OCI-LY7 (cell line): Measurements from ENCODE around the gene SCT. TPM values are rescaled to one million over a fixed set of nuclear protein-coding genes. Genes with fewer than 3 reads are reported as not detected.

ENCODE experiments used
- BruUV-seq: library from RNA; stranded (reverse); fragments of 400-500 nt; replicated peaks from 2 replicates; lab custom pipeline; 2021; lab: Mats Ljungman, UMichigan
- CTCF ChIA-PET: fragments of 300-600 bp; sonication (Branson Sonifier 250); formaldehyde crosslinking; loops from one replicate; lab custom pipeline; 2022; ENCODE audit warnings: antibody characterized with exemption; ENCODE audit not compliant: unreplicated experiment; lab: Charles Lee
- POLR2A ChIA-PET: fragments of 300-600 bp; sonication (Branson Sonifier 250); formaldehyde crosslinking; loops from one replicate; lab custom pipeline; 2022; ENCODE audit warnings: antibody characterized with exemption; lab: Charles Lee
- DNase-seq: peaks from one replicate; pipeline ENCODE4 v3.0.0-alpha.2; 2015; ENCODE audit warnings: low spot score
- H2AFZ ChIP-seq: fragments of 200-600 bp; sonication (generic), shearing (Covaris generic); 2 replicates; pipeline ENCODE4 v1.6.1; 2014; ENCODE audit warnings: mild to moderate bottlenecking, antibody characterized with exemption, low read length, moderate library complexity
- H3K27ac ChIP-seq: fragments of 200-600 bp; sonication (generic); 2 replicates; pipeline ENCODE4 v1.5.1; 2014; ENCODE audit warnings: mixed run types, low read depth, mild to moderate bottlenecking, moderate library complexity, low read length, inconsistent platforms; ENCODE audit not compliant: poor library complexity, severe bottlenecking
- H3K36me3 ChIP-seq: fragments of 200-600 bp; sonication (generic); 2 replicates; pipeline ENCODE4 v1.6.1; 2014; ENCODE audit warnings: mild to moderate bottlenecking, antibody characterized with exemption, low read length, moderate library complexity, mixed read lengths; ENCODE audit not compliant: insufficient read depth
- H3K4me1 ChIP-seq: fragments of 200-600 bp; sonication (generic); 2 replicates; pipeline ENCODE4 v1.5.1; 2014; ENCODE audit warnings: mild to moderate bottlenecking, low read length; ENCODE audit not compliant: insufficient read depth, poor library complexity, severe bottlenecking
- H3K4me2 ChIP-seq: fragments of 200-600 bp; sonication (generic); 2 replicates; pipeline ENCODE4 v1.6.1; 2014; ENCODE audit warnings: mild to moderate bottlenecking, low read length
- H3K4me3 ChIP-seq: fragments of 200-600 bp; sonication (generic); 2 replicates; pipeline ENCODE4 v1.5.1; 2014; ENCODE audit warnings: mild to moderate bottlenecking, low read depth, low read length; ENCODE audit not compliant: poor library complexity, severe bottlenecking
- H3K79me2 ChIP-seq: fragments of 200-600 bp; sonication (generic); 2 replicates; pipeline ENCODE4 v1.6.1; 2016; ENCODE audit warnings: low read depth, mild to moderate bottlenecking, low read length, moderate library complexity, mixed read lengths; ENCODE audit not compliant: insufficient read depth
- H3K9me2 ChIP-seq: fragments of 200-600 bp; sonication (generic); 2 replicates; pipeline ENCODE4 v1.6.1; 2016; ENCODE audit warnings: mild to moderate bottlenecking, low read length, mixed read lengths; ENCODE audit not compliant: insufficient read depth
- H3K9me3 ChIP-seq: fragments of 200-600 bp; sonication (generic); 2 replicates; pipeline ENCODE4 v1.6.1; 2014; ENCODE audit warnings: mild to moderate bottlenecking, mixed run types, low read length, mixed read lengths
- H4K20me1 ChIP-seq: fragments of 200-600 bp; sonication (generic); 2 replicates; pipeline ENCODE4 v1.6.1; 2014; ENCODE audit warnings: mild to moderate bottlenecking, antibody characterized with exemption, low read length, moderate library complexity, mixed read lengths; ENCODE audit not compliant: insufficient read depth
- EZH2phosphoT487 ChIP-seq: fragments of 200-600 bp; sonication (generic); IDR thresholded peaks from 2 replicates; pipeline ENCODE4 v1.6.1; 2018; ENCODE audit warnings: low read depth, borderline replicate concordance, mild to moderate bottlenecking, mixed run types, antibody characterized with exemption, low read length, moderate library complexity, mixed read lengths
- intact Hi-C: fragments of 100-400 bp; cut with micrococcal nuclease; formaldehyde crosslinking; loops from one replicate; pipeline ENCODE4 v1.10.0; 2022; ENCODE audit not compliant: unreplicated experiment
- total RNA-seq, 2 experiments: library from RNA; depleted of rRNA in 1 of 2; stranded (reverse); fragments of >200 nt in 1 of 2; shearing (Covaris generic) in 1 of 2; gene quantifications; 2 replicates each; pipeline ENCODE4 v1.2.3, GENCODE V29; 2014 to 2022
- TF ChIP-seq, protein P1 (sequence below): fragments of 200-600 bp; sonication (generic); conservative IDR thresholded peaks from 2 replicates; pipeline ENCODE4 v1.5.1; 2014; ENCODE audit warnings: mild to moderate bottlenecking, antibody characterized with exemption, low read length, moderate library complexity, mixed read lengths

Gene SCT
- total RNA-seq, 2 experiments from 2014 or later: not detected

DNA sequence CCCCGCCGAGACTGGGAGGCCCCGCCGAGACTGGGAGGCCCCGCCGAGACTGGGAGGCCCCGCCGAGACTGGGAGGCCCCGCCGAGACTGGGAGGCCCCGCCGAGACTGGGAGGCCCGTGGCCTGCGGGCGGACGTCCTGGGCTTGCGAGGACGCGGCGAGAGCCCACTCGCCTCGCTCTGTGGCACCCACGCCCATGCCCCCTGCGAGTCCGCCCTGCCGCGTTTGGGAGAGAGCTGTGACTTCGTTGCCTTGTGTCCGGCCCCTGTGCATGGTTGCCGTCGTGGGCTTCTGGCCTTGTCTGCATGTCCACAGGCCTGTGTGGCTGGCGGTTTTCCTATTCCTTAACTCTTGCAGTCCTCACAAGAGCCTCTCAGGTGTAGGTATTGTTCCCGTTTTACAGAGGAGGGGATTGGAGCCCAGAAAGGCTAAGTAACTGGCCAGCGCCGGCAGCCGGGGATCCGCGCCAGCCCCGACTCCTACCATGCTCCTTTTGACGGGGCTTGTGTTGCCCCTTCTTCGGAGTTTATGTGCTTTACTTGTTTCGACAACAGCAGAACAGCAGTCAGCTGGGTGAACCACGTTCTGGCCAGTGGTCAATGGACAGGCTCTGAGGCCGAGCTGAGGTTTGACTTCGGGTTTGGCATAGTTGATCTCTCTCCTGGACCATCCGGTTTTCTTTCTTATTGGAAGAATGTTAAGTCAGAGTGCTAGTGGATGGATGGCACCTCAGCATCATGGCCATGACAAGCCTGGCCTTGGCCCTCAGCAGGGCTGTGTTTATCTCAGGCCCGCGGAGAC is 50.0 kb downstream of the SCT start:
- DNase-seq: no peak
- TF ChIP-seq, protein P1, sequence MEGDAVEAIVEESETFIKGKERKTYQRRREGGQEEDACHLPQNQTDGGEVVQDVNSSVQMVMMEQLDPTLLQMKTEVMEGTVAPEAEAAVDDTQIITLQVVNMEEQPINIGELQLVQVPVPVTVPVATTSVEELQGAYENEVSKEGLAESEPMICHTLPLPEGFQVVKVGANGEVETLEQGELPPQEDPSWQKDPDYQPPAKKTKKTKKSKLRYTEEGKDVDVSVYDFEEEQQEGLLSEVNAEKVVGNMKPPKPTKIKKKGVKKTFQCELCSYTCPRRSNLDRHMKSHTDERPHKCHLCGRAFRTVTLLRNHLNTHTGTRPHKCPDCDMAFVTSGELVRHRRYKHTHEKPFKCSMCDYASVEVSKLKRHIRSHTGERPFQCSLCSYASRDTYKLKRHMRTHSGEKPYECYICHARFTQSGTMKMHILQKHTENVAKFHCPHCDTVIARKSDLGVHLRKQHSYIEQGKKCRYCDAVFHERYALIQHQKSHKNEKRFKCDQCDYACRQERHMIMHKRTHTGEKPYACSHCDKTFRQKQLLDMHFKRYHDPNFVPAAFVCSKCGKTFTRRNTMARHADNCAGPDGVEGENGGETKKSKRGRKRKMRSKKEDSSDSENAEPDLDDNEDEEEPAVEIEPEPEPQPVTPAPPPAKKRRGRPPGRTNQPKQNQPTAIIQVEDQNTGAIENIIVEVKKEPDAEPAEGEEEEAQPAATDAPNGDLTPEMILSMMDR: no peak
- TF ChIP-seq EZH2phosphoT487: no peak
- no peak overlapping the region for H2AFZ ChIP-seq
- H3K9me3 ChIP-seq: no peaks in the 10 kb centered on the region
- H3K4me3 ChIP-seq: peak overlapping the region; percentile 100
- POLR2A ChIA-PET: no interaction called here
- CTCF ChIA-PET: no interaction called here
- H4K20me1 ChIP-seq: peaks cover 29% of the 10 kb centered on the region
- no peaks in the 10 kb centered on the region for H3K9me2 ChIP-seq
- H3K27ac ChIP-seq: peak overlapping the region; percentile 22
- H3K36me3 ChIP-seq: peaks cover 27% of the 10 kb centered on the region
- peak overlapping the region; percentile 95 for H3K4me2 ChIP-seq
- H3K79me2 ChIP-seq: peaks cover 53% of the 10 kb centered on the region
- intact Hi-C loops: loop anchor here (5.0 kb wide), 2 partner anchors 40 to 230 kb away; partner anchors contain the start of genes IRF7, PIDD1 and RPLP2
- BruUV-seq: TSS peak; percentile 64
- peaks cover 38% of the 10 kb centered on the region for H3K4me1 ChIP-seq

Other genes with a start within 250 kb of the SCT start
- not detected in 2 replicates for gene PKP3, start 233.0 kb downstream of the SCT start, total RNA-seq (2014; rRNA removed; shearing (Covaris generic))
- gene PKP3, start 233.0 kb downstream of the SCT start, total RNA-seq (2022): not detected in 2 replicates
- gene SIGIRR, start 212.2 kb downstream of the SCT start, total RNA-seq (2014; rRNA removed; shearing (Covaris generic)): 36.9 and 57.2 TPM in 2 replicates
- gene SIGIRR, start 212.2 kb downstream of the SCT start, total RNA-seq (2022): 25.3 and 29.2 TPM in 2 replicates
- 22.2 and 25.7 TPM in 2 replicates for gene ANO9, start 185.2 kb downstream of the SCT start, total RNA-seq (2014; rRNA removed; shearing (Covaris generic))
- 27.6 and 28.2 TPM in 2 replicates for gene ANO9, start 185.2 kb downstream of the SCT start, total RNA-seq (2022)
- 19.6 and 27.8 TPM in 2 replicates for gene PTDSS2, start 176.9 kb downstream of the SCT start, total RNA-seq (2014; rRNA removed; shearing (Covaris generic))
- 30.3 and 32.7 TPM in 2 replicates for gene PTDSS2, start 176.9 kb downstream of the SCT start, total RNA-seq (2022)
- 57.1 and 65.7 TPM in 2 replicates for gene RNH1, start 119.9 kb downstream of the SCT start, total RNA-seq (2014; rRNA removed; shearing (Covaris generic))
- gene RNH1, start 119.9 kb downstream of the SCT start, total RNA-seq (2022): 48.8 and 65.5 TPM in 2 replicates
- 53.0 and 67.8 TPM in 2 replicates for gene HRAS, start 91.6 kb downstream of the SCT start, total RNA-seq (2014; rRNA removed; shearing (Covaris generic))
- gene HRAS, start 91.6 kb downstream of the SCT start, total RNA-seq (2022): 40.1 and 46.9 TPM in 2 replicates
- 1.2 and 1.6 TPM in 2 replicates for gene LRRC56, start 89.7 kb downstream of the SCT start, total RNA-seq (2014; rRNA removed; shearing (Covaris generic))
- 1.5 and 2.5 TPM in 2 replicates for gene LRRC56, start 89.7 kb downstream of the SCT start, total RNA-seq (2022)
- gene LMNTD2, start 66.4 kb downstream of the SCT start, total RNA-seq (2014; rRNA removed; shearing (Covaris generic)): 4.7 and 7.5 TPM in 2 replicates
- 16.9 and 17.7 TPM in 2 replicates for gene LMNTD2, start 66.4 kb downstream of the SCT start, total RNA-seq (2022)
- gene RASSF7, start 66.2 kb downstream of the SCT start, total RNA-seq (2014; rRNA removed; shearing (Covaris generic)): 18.0 and 22.1 TPM in 2 replicates
- gene RASSF7, start 66.2 kb downstream of the SCT start, total RNA-seq (2022): 11.8 and 15.1 TPM in 2 replicates
- 23.3 and 25.6 TPM in 2 replicates for gene PHRF1, start 50.7 kb downstream of the SCT start, total RNA-seq (2014; rRNA removed; shearing (Covaris generic))
- 43.8 and 45.4 TPM in 2 replicates for gene PHRF1, start 50.7 kb downstream of the SCT start, total RNA-seq (2022)
- 18.7 and 20.9 TPM in 2 replicates for gene IRF7, start 11.2 kb downstream of the SCT start, total RNA-seq (2014; rRNA removed; shearing (Covaris generic))
- gene IRF7, start 11.2 kb downstream of the SCT start, total RNA-seq (2022): 15.8 and 16.6 TPM in 2 replicates
- gene CDHR5, start 2.2 kb downstream of the SCT start, total RNA-seq (2014; rRNA removed; shearing (Covaris generic)): not detected in 2 replicates
- gene CDHR5, start 2.2 kb downstream of the SCT start, total RNA-seq (2022): not detected in 2 replicates
- gene DRD4, start 10.1 kb upstream of the SCT start, total RNA-seq (2014; rRNA removed; shearing (Covaris generic)): 0.16 and 2.2 TPM in 2 replicates
- 3.1 and 3.5 TPM in 2 replicates for gene DRD4, start 10.1 kb upstream of the SCT start, total RNA-seq (2022)
- 35.6 and 42.7 TPM in 2 replicates for gene DEAF1, start 68.0 kb upstream of the SCT start, total RNA-seq (2014; rRNA removed; shearing (Covaris generic))
- gene DEAF1, start 68.0 kb upstream of the SCT start, total RNA-seq (2022): 63.0 and 66.2 TPM in 2 replicates
- gene TMEM80, start 68.6 kb upstream of the SCT start, total RNA-seq (2014; rRNA removed; shearing (Covaris generic)): 52.8 and 56.8 TPM in 2 replicates
- 51.6 and 52.7 TPM in 2 replicates for gene TMEM80, start 68.6 kb upstream of the SCT start, total RNA-seq (2022)
- 3.8 and 4.8 TPM in 2 replicates for gene EPS8L2, start 79.0 kb upstream of the SCT start, total RNA-seq (2014; rRNA removed; shearing (Covaris generic))
- 7.1 and 9.3 TPM in 2 replicates for gene EPS8L2, start 79.0 kb upstream of the SCT start, total RNA-seq (2022)
- 209 and 226 TPM in 2 replicates for gene TALDO1, start 120.3 kb upstream of the SCT start, total RNA-seq (2014; rRNA removed; shearing (Covaris generic))
- gene TALDO1, start 120.3 kb upstream of the SCT start, total RNA-seq (2022): 172 and 195 TPM in 2 replicates
- gene GATD1, start 150.3 kb upstream of the SCT start, total RNA-seq (2014; rRNA removed; shearing (Covaris generic)): 73.3 and 109 TPM in 2 replicates
- 117 and 141 TPM in 2 replicates for gene GATD1, start 150.3 kb upstream of the SCT start, total RNA-seq (2022)
- 17.5 and 17.6 TPM in 2 replicates for gene CEND1, start 162.9 kb upstream of the SCT start, total RNA-seq (2014; rRNA removed; shearing (Covaris generic))
- 25.6 and 32.5 TPM in 2 replicates for gene CEND1, start 162.9 kb upstream of the SCT start, total RNA-seq (2022)
- gene SLC25A22, start 171.1 kb upstream of the SCT start, total RNA-seq (2014; rRNA removed; shearing (Covaris generic)): 22.7 and 30.8 TPM in 2 replicates
- gene SLC25A22, start 171.1 kb upstream of the SCT start, total RNA-seq (2022): 46.2 and 50.9 TPM in 2 replicates
- gene PIDD1, start 178.1 kb upstream of the SCT start, total RNA-seq (2014; rRNA removed; shearing (Covaris generic)): 31.2 and 33.6 TPM in 2 replicates
- 47.7 and 49.1 TPM in 2 replicates for gene PIDD1, start 178.1 kb upstream of the SCT start, total RNA-seq (2022)
- gene RPLP2, start 182.8 kb upstream of the SCT start, total RNA-seq (2014; rRNA removed; shearing (Covaris generic)): 1,564 and 1,687 TPM in 2 replicates
- gene RPLP2, start 182.8 kb upstream of the SCT start, total RNA-seq (2022): 3,121 and 3,147 TPM in 2 replicates
- 15.1 and 19.8 TPM in 2 replicates for gene PNPLA2, start 191.7 kb upstream of the SCT start, total RNA-seq (2014; rRNA removed; shearing (Covaris generic))
- gene PNPLA2, start 191.7 kb upstream of the SCT start, total RNA-seq (2022): 41.2 and 57.5 TPM in 2 replicates
- 2.2 and 2.8 TPM in 2 replicates for gene CRACR2B, start 200.7 kb upstream of the SCT start, total RNA-seq (2014; rRNA removed; shearing (Covaris generic))
- gene CRACR2B, start 200.7 kb upstream of the SCT start, total RNA-seq (2022): 20.1 and 21.0 TPM in 2 replicates
- gene CD151, start 205.8 kb upstream of the SCT start, total RNA-seq (2014; rRNA removed; shearing (Covaris generic)): 0.28 TPM in 1 of 2 replicates, not detected in the other
- gene CD151, start 205.8 kb upstream of the SCT start, total RNA-seq (2022): 0.84 and 1.0 TPM in 2 replicates
- gene POLR2L, start 215.3 kb upstream of the SCT start, total RNA-seq (2014; rRNA removed; shearing (Covaris generic)): 206 and 224 TPM in 2 replicates
- gene POLR2L, start 215.3 kb upstream of the SCT start, total RNA-seq (2022): 64.5 and 88.3 TPM in 2 replicates
- gene TSPAN4, start 215.7 kb upstream of the SCT start, total RNA-seq (2014; rRNA removed; shearing (Covaris generic)): 8.9 and 12.1 TPM in 2 replicates
- 8.0 and 9.4 TPM in 2 replicates for gene TSPAN4, start 215.7 kb upstream of the SCT start, total RNA-seq (2022)